Measurements from ENCODE around the gene ASB2. TPM values are rescaled to one million over a fixed set of nuclear protein-coding genes. Genes with fewer than 3 reads are reported as not detected.

ASB2 gene
- total RNA-seq, 1 donor from 2014 or later = 2.4 TPM

GRCh38 chr14:93964820-93965286 is 11.5 kb downstream of the ASB2 start:
- Histone ChIP-seq H3K4me3 (no peak overlapping the region), H3K4me1 (peaks cover 55% of the 10 kb centered on the region), H3K9me3 (no peaks in the 10 kb centered on the region), H3K36me3 (no peaks in the 10 kb centered on the region), H3K27me3 (ENCODE audit: low read depth) (no peaks in the 10 kb centered on the region), H3K27ac (no peak overlapping the region)
- intact Hi-C loops (cut with DNase I) = no loop called here
- no peak for TF ChIP-seq CTCF (IDR thresholded peaks at IDR 0.05)
- no peak for ATAC-seq
- no peak for DNase-seq

GRCh38 chr14:93964281-93964680 is 12.1 kb downstream of the ASB2 start:
- Histone ChIP-seq H3K4me3 (no peak overlapping the region), H3K36me3 (no peaks in the 10 kb centered on the region), H3K9me3 (no peaks in the 10 kb centered on the region), H3K4me1 (peaks cover 60% of the 10 kb centered on the region), H3K27ac (peak overlapping the region; percentile 62), H3K27me3 (ENCODE audit: low read depth) (no peaks in the 10 kb centered on the region)
- intact Hi-C loops (cut with DNase I) = no loop called here
- DNase-seq = no peak
- no peak for ATAC-seq
- no peak for TF ChIP-seq CTCF (IDR thresholded peaks at IDR 0.05)

- H3K27ac ChIP-seq = peak overlapping the region; percentile 62
- no peaks in the 10 kb centered on the region for H3K27me3 ChIP-seq (ENCODE audit: low read depth)
- H3K4me3 ChIP-seq = no peak overlapping the region
- H3K9me3 ChIP-seq = no peaks in the 10 kb centered on the region
- ATAC-seq (no peak), DNase-seq (no peak)
- H3K4me1 ChIP-seq = peaks cover 66% of the 10 kb centered on the region
- TF ChIP-seq CTCF (IDR thresholded peaks at IDR 0.05) = no peak
- intact Hi-C loops (cut with DNase I) = no loop called here
- H3K36me3 ChIP-seq = no peaks in the 10 kb centered on the region
Observed at GRCh38 chr14:93963692-93964091, 12.7 kb downstream of the ASB2 start.

- H3K4me1 ChIP-seq = peaks cover 70% of the 10 kb centered on the region
- no peaks in the 10 kb centered on the region for H3K27me3 ChIP-seq (ENCODE audit: low read depth)
- peak; percentile 66 for DNase-seq
- no peak overlapping the region for H3K4me3 ChIP-seq
- no peaks in the 10 kb centered on the region for H3K9me3 ChIP-seq
- intact Hi-C loops (cut with DNase I) = no loop called here
- ATAC-seq = peak; percentile 58 to 70
- no peak for TF ChIP-seq CTCF (IDR thresholded peaks at IDR 0.05)
- no peaks in the 10 kb centered on the region for H3K36me3 ChIP-seq
- H3K27ac ChIP-seq = peak overlapping the region; percentile 62
Observed at GRCh38 chr14:93962701-93963601, 13.4 kb downstream of the ASB2 start.

- ATAC-seq (no peak), DNase-seq (no peak)
- no peaks in the 10 kb centered on the region for H3K9me3 ChIP-seq
- H3K4me3 ChIP-seq = no peak overlapping the region
- no peak overlapping the region for H3K27ac ChIP-seq
- intact Hi-C loops (cut with DNase I) = no loop called here
- no peaks in the 10 kb centered on the region for H3K36me3 ChIP-seq
- H3K4me1 ChIP-seq = peaks cover 66% of the 10 kb centered on the region
- no peaks in the 10 kb centered on the region for H3K27me3 ChIP-seq (ENCODE audit: low read depth)
- no peak for TF ChIP-seq CTCF (IDR thresholded peaks at IDR 0.05)
Observed at GRCh38 chr14:93961620-93962019, 14.8 kb downstream of the ASB2 start.

Measured in lower lobe of right lung (tissue), 2 donors.